ENCODE measurements around the gene BARHL1.

The BARHL1 gene

GRCh38 chr9:132626285-132626684, 43.9 kb downstream of the BARHL1 start:
- no peak for DNase-seq

GRCh38 chr9:132627106-132627505, 44.7 kb downstream of the BARHL1 start:
- DNase-seq: no peak

GRCh38 chr9:132627594-132627993, 45.2 kb downstream of the BARHL1 start:
- DNase-seq: no peak

GRCh38 chr9:132628746-132629145, 46.3 kb downstream of the BARHL1 start:
- DNase-seq: no peak

GRCh38 chr9:132630116-132630515, 47.7 kb downstream of the BARHL1 start:
- no peak for DNase-seq

GRCh38 chr9:132630811-132631210, 48.4 kb downstream of the BARHL1 start:
- DNase-seq: no peak

- DNase-seq: no peak
Measured at GRCh38 chr9:132631280-132631679, 48.9 kb downstream of the BARHL1 start.

GRCh38 chr9:132631685-132632084, 49.3 kb downstream of the BARHL1 start:
- DNase-seq: no peak

- DNase-seq: no peak
Measured at GRCh38 chr9:132632413-132633129, 50.2 kb downstream of the BARHL1 start.

GRCh38 chr9:132634327-132634726, 51.9 kb downstream of the BARHL1 start:
- DNase-seq: no peak

GRCh38 chr9:132637351-132637750, 54.9 kb downstream of the BARHL1 start:
- DNase-seq: no peak

- DNase-seq: no peak
Measured at GRCh38 chr9:132637801-132638200, 55.4 kb downstream of the BARHL1 start.

GRCh38 chr9:132638240-132638639, 55.8 kb downstream of the BARHL1 start:
- DNase-seq: no peak

GRCh38 chr9:132639322-132639721, 56.9 kb downstream of the BARHL1 start:
- DNase-seq: no peak

All from stimulated activated CD4-positive, alpha-beta T cell treated with anti-CD3 and anti-CD28 coated beads, Interleukin-4, amount 100 ng/mL, for 24 hours (primary cell).